Epithelial cell of prostate (primary cell): Measurements from ENCODE around the gene WTAP.
"Not testable (repeated sequence)": the region's sequence is repeated elsewhere in the genome, so short reads cannot be mapped to it uniquely, and the experiment has no call there.

Experiments used
- DNase-seq: peaks from one replicate; pipeline ENCODE4 v3.0.0-alpha.2; 2011; ENCODE audit warnings: low read depth, low spot score
- H3K27ac ChIP-seq: fragments of 450-650 bp; 2 replicates; pipeline ENCODE4 v1.5.1; 2017; ENCODE audit warnings: mild to moderate bottlenecking

Gene WTAP

GRCh38 chr6:159790956-159791598, 63.8 kb downstream of the WTAP start:
- peak overlapping the region; percentile 76 for H3K27ac ChIP-seq
- DNase-seq = no peak

- not testable (repeated sequence) for DNase-seq, H3K27ac ChIP-seq
Observed at GRCh38 chr6:159794976-159795375, 67.7 kb downstream of the WTAP start.

- H3K27ac ChIP-seq = no peak overlapping the region
- DNase-seq = no peak
Observed at GRCh38 chr6:159797554-159797953, 70.2 kb downstream of the WTAP start.

GRCh38 chr6:159800141-159800865, 73.0 kb downstream of the WTAP start, which contains the start of gene PNLDC1:
Gene PNLDC1, plus strand, starts transcription at chr6:159800276. Its CDS starts 32 bp downstream, at chr6:159800308.
- DNase-seq = no peak
- H3K27ac ChIP-seq = no peak within 1 kb of the TSS

- H3K27ac ChIP-seq = no peak overlapping the region
- no peak for DNase-seq
Observed at GRCh38 chr6:159801935-159802334, 74.6 kb downstream of the WTAP start.

GRCh38 chr6:159804504-159804903, 77.2 kb downstream of the WTAP start:
- DNase-seq = no peak
- no peak overlapping the region for H3K27ac ChIP-seq

- DNase-seq = no peak
- H3K27ac ChIP-seq = no peak overlapping the region
Observed at GRCh38 chr6:159805440-159806020, 78.2 kb downstream of the WTAP start.
